GM19193 (cell line): Measurements from ENCODE around the gene PLA2G6.

Experiments used
- POLR2A ChIP-seq: IDR thresholded peaks from 4 replicates; pipeline ENCODE4 v1.6.1; 2011; ENCODE audit not compliant: insufficient read depth, insufficient read length; ENCODE audit errors: extremely low read depth

The PLA2G6 gene

GRCh38 chr22:38218661-38219622 lies 37.3 kb upstream of the PLA2G6 start:
- no peak for TF ChIP-seq POLR2A

- TF ChIP-seq POLR2A = no peak
Measured at GRCh38 chr22:38215156-38216038, 33.8 kb upstream of the PLA2G6 start.

- peak; percentile 37 for TF ChIP-seq POLR2A
Measured at GRCh38 chr22:38214302-38215056, 32.8 kb upstream of the PLA2G6 start.

- TF ChIP-seq POLR2A = no peak
Measured at GRCh38 chr22:38213990-38214301, 32.3 kb upstream of the PLA2G6 start.

DNA sequence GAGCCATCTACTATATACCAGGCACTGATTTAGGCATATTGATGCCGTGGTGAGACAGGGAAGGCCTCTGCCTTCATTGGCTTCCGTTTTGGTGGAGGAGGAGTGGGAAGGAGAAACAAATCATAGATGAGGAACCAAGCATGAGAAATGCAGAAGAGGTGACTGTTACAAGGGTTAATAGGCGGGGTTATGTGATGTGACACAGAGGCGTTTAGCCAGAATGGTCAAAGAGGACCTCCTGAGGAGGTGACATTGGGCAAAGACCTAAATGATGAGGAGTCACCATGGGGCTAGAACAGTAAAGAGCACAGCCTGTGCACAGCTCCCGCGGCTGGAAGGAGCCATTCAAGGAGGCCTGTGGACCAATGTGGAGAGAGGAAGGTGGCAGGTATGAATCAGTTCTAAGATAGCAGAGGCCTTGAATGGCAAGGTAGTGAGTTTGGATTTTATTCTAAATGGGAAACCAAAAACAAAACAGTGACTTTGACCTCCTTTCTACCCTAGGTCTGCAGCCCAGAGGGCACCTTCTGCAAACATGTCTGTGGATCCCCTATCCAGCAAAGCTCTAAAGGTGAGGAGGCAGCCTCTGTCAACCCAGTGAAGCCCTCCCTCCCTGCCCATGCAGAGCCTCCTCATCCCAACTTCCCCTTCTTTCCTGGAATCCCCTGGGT lies 31.8 kb upstream of the PLA2G6 start:
- TF ChIP-seq POLR2A = no peak

DNA sequence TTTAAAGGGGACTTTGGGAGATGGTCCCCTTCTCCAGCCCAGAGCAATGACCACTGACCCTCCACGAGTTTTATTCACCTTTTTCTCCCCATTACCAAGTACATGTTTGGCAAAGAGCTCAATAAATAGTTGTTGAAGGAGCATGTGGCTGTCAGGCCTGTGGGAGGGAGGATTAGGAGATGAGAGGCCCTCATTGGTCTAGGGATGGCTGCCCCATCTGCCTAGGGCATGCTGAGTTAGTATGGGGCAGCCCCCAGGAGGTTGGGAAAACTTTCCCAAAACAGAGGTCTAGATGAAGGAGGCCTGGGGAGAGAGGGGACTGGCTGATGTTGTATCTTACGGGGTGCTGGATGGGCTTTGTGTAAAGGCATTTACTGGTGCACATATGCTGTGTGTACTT lies 30.8 kb upstream of the PLA2G6 start:
- no peak for TF ChIP-seq POLR2A

- no peak for TF ChIP-seq POLR2A
Measured at GRCh38 chr22:38211556-38211955, 29.9 kb upstream of the PLA2G6 start.

- TF ChIP-seq POLR2A = no peak
Measured at GRCh38 chr22:38208551-38208968, 26.9 kb upstream of the PLA2G6 start.

DNA sequence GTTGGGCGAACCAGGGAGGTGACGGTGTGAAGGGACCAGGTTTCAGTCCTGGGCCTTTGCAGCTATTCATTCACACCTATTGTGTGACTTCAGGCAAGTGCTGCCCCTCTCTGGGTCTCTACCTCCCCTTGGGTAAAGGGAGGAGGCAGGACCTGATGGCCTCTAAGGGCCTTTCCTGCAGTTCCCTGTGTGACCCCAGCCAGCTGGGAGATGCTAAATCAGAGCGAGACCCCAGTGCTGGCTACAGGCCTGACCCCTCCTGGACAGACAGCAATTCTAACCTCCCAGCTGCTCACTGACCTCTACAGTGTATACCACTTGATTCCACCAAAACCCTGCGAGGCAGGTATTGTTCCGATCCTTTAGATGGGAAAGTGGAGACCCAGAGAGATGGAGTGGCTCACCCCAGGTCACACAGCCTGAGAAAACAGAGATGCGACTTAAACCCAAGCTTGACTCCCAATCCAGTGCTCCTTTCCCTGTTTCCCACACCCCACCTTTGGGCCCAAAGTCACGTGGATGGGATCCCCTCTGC lies 26.3 kb upstream of the PLA2G6 start:
- no peak for TF ChIP-seq POLR2A

DNA sequence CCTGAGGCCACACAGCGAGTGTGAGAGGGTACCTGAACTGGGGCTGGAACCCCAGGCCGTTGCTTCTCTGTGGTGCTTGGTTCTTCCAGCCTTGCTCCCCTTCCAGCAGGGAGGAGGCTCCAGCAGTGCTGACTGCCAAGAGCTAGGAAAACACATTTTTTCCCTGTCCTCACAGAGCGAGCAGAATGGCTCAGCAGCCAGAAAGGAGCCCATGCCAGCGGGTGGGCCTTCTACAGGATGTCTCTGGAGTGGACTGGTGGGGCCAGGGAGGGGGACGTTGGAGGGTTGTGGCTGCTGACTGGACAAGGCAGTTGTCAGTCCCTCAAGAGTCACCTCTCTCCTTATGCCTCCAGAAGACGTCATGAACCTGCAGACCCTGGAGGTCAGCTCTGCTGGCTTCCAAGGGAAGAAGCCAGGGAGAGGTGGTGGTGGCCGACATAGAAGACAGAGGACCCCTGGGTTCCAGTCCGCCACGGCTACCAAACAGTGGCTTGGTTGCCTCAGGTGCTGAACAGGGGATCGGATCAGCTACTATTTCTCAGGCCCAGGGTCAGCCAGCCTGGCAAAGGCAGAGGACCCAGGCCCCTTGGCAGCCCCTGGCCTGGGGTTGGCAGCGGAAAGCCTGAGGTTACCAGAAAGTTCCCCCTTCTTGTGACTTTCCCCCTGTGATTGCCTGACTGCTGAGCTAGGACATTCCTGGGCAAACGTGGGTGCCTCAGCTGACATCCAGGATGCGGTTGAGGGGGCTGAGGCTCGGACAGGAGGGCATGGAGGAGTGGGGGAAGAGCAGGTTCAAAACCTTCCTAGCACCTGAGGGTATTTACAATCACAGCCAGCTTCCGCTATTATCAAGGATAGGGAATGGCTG lies 23.9 kb upstream of the PLA2G6 start:
- no peak for TF ChIP-seq POLR2A

DNA sequence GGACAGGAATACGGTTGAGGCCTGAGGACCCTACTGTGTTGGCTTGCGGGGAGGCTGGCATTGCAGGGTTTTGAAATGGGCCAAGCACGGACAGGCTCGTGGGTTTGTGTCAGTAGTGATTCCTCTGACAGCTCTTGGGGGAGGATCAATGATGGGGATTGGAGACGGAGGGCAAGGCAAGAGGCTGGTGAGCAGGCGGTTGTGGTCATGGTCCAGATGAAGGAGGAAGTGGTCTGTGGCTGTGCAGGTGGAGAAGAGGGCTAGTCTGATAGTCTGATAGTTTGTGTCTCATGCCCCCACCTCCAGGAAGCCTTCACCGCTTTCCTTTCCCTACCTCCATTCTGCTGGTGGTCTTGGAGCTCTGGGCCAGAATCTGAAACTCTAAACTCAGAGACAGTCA lies 23.2 kb upstream of the PLA2G6 start:
- no peak for TF ChIP-seq POLR2A

GRCh38 chr22:38203855-38204514 lies 22.4 kb upstream of the PLA2G6 start:
- TF ChIP-seq POLR2A = no peak
